ENCODE data around the gene COL20A1. TPM values are rescaled to one million over a fixed set of nuclear protein-coding genes. Genes with fewer than 3 reads are reported as not detected.

Gene COL20A1
- total and polyA plus RNA-seq, 3 donors from 2014 or later = 14.4 to 17.2 (median 17.1) TPM

- Histone ChIP-seq H3K27ac (no peak overlapping the region), H3K4me3 (no peak overlapping the region), H3K4me1 (no peaks in the 10 kb centered on the region), H3K27me3 (no peaks in the 10 kb centered on the region), H3K36me3 (ENCODE audit: low read depth, missing control alignments) (no peaks in the 10 kb centered on the region), H3K9me3 (no peaks in the 10 kb centered on the region)
- intact Hi-C loops (cut with DNase I; ENCODE audit: low total_unique reads) = no loop called here
- DNase-seq = no peak
- no peak for TF ChIP-seq CTCF (IDR thresholded peaks at IDR 0.05)
- TF ChIP-seq POLR2A (IDR thresholded peaks at IDR 0.05) = no peak
- 84 to 86% methylated on average over 15 to 18 of the region's 18 CpGs for WGBS, 2 donors
Observed at GRCh38 chr20:63323357-63323981, 30.5 kb downstream of the COL20A1 start.

GRCh38 chr20:63325021-63325471 is 32.1 kb downstream of the COL20A1 start:
- WGBS, 2 donors = 86 to 87% methylated on average over 4 to 5 of the region's 10 CpGs
- intact Hi-C loops (cut with DNase I; ENCODE audit: low total_unique reads) = no loop called here
- TF ChIP-seq CTCF (IDR thresholded peaks at IDR 0.05) = no peak
- no peak for TF ChIP-seq POLR2A (IDR thresholded peaks at IDR 0.05)

GRCh38 chr20:63325554-63326313 is 32.7 kb downstream of the COL20A1 start:
- TF ChIP-seq CTCF (IDR thresholded peaks at IDR 0.05) (no peak), POLR2A (IDR thresholded peaks at IDR 0.05) (no peak)
- no peaks in the 10 kb centered on the region for H3K9me3 ChIP-seq
- 98% methylated on average over 8 of the region's 8 CpGs; no CpG with 5 or more reads in 1 of the 2 donors for WGBS, 2 donors

More at GRCh38 chr20:63325021-63325471, 32.1 kb downstream of the COL20A1 start:
- Histone ChIP-seq H3K4me3 (no peak overlapping the region), H3K9me3 (no peaks in the 10 kb centered on the region), H3K36me3 (ENCODE audit: low read depth, missing control alignments) (no peaks in the 10 kb centered on the region), H3K27ac (no peak overlapping the region), H3K27me3 (no peaks in the 10 kb centered on the region), H3K4me1 (no peaks in the 10 kb centered on the region)
- no peak for DNase-seq

GRCh38 chr20:63326314-63327230 is 33.6 kb downstream of the COL20A1 start:
- peak; percentile 26 for DNase-seq

More at GRCh38 chr20:63325554-63326313, 32.7 kb downstream of the COL20A1 start:
- H3K27ac ChIP-seq = no peak overlapping the region
- no peaks in the 10 kb centered on the region for H3K36me3 ChIP-seq (ENCODE audit: low read depth, missing control alignments)
- intact Hi-C loops (cut with DNase I; ENCODE audit: low total_unique reads) = no loop called here
- no peaks in the 10 kb centered on the region for H3K27me3 ChIP-seq
- DNase-seq = no peak
- H3K4me1 ChIP-seq = no peaks in the 10 kb centered on the region
- H3K4me3 ChIP-seq = no peak overlapping the region

More at GRCh38 chr20:63326314-63327230, 33.6 kb downstream of the COL20A1 start:
- H3K4me3 ChIP-seq = no peak overlapping the region
- no peaks in the 10 kb centered on the region for H3K9me3 ChIP-seq
- no peaks in the 10 kb centered on the region for H3K4me1 ChIP-seq
- H3K27me3 ChIP-seq = no peaks in the 10 kb centered on the region
- no peak overlapping the region for H3K27ac ChIP-seq
- intact Hi-C loops (cut with DNase I; ENCODE audit: low total_unique reads) = no loop called here
- H3K36me3 ChIP-seq (ENCODE audit: low read depth, missing control alignments) = no peaks in the 10 kb centered on the region
- 92% methylated on average over 7 to 15 of the region's 15 CpGs for WGBS, 2 donors
- no peak for TF ChIP-seq POLR2A (IDR thresholded peaks at IDR 0.05)
- no peak for TF ChIP-seq CTCF (IDR thresholded peaks at IDR 0.05)

All from testis (tissue), 3 donors.